ENCODE data around the gene RASSF4. TPM values are rescaled to one million over a fixed set of nuclear protein-coding genes. Genes with fewer than 3 reads are reported as not detected.

RASSF4 gene
- total RNA-seq, 4 donors from 2014 or later = 23.5 to 57.7 (median 31.6) TPM

DNA sequence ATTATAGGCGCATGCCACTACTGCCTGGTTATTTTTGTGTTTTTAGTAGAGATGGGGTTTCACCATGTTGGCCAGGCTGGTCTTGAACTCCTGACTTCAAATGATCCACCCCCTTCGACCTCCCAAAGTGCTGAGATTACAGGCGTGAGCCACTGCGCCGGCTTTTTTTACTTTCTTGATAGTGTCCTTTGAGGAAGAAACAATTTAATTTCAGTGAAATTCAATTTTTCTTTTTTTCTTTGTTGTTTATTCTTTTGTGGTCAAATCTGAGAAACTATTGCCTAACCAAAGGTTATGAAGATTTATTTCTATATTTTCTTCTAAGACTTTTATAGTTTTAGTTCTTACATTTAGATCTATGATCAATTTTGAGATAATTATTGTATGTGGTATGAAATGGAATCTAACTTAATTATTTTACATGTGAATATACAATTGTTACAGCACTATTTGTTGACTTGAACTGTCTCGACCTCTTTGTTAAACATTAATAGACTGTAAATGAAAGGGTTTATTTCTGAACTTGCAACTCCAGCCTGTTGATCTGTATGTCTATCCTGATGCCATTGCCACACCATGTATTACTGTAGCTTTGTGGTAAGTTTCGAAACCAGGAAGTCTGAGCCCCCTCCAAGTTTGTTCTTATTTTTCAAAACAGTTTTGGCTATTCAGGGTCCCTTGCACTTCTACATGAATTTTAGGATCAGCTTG is 19.8 kb upstream of the RASSF4 start:
- H3K9me3 ChIP-seq = peaks cover 0 to 10% (median 0%) of the 10 kb centered on the region in 3 donors
- ATAC-seq = no peak
- peaks cover 0 to 19% (median 9%) of the 10 kb centered on the region in 3 donors for H3K4me1 ChIP-seq
- no peaks in the 10 kb centered on the region for H3K27me3 ChIP-seq
- TF ChIP-seq POLR2A (IDR thresholded peaks at IDR 0.05) (no peak), EP300 (IDR thresholded peaks at IDR 0.05) (no peak), POLR2AphosphoS5 (IDR thresholded peaks at IDR 0.05) (no peak)
- H3K36me3 ChIP-seq = no peaks in the 10 kb centered on the region
- H3K27ac ChIP-seq = no peak overlapping the region
- WGBS, 2 donors (ENCODE audit: low coverage in 1 of 2) = 50 to 87% methylated on average over 1 to 7 of the region's 7 CpGs
- H3K4me3 ChIP-seq = no peak overlapping the region

DNA sequence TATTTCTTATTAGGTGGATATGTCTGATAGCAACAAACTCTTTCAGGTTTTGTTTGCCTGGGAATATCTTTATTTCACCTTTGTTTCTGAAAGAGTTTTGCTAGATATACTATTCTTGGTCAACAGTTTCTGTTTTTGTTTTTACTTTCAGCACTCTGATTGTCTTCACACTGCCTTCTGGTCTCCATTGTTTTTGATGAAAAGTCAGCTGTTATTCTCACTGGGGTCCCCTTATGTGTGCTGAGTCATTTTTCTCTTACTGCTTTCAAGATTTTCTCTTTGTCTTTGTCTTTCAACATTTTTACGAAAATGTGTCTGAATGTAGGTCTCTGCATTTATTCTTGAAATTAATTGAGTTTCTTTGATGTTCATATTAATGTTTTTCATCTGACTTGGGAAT is 15.2 kb upstream of the RASSF4 start:
- no peak for ATAC-seq
- WGBS, 2 donors (ENCODE audit: low coverage in 1 of 2) = 43% methylated on average over 1 of the region's 1 CpG; no CpG with 5 or more reads in 1 of the 2 donors
- H3K4me1 ChIP-seq = peaks cover 0 to 2% (median 0%) of the 10 kb centered on the region in 3 donors

DNA sequence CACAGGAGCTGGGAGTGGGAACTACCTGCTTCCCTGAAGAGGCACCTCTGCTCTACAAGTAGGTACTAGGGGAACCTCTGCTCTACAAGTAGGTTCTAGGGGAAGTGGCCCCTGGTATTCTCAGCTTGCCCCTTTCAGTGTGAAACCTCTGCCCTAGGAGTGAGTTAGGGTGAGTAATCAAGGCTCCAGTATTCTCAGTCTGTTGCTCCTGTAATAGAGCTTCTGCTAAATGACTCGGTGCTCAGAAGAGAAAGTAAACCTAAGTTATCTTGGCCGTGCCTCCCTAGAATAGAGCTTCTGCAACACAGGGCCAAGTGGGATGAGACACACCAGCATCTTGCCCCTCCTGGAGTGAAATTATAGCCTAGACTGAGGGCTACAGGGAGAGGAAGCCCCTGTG is 13.4 kb upstream of the RASSF4 start:
- TF ChIP-seq POLR2A (IDR thresholded peaks at IDR 0.05) (no peak), EP300 (IDR thresholded peaks at IDR 0.05) (no peak), POLR2AphosphoS5 (IDR thresholded peaks at IDR 0.05) (no peak)
- TF ChIP-seq, protein P1, sequence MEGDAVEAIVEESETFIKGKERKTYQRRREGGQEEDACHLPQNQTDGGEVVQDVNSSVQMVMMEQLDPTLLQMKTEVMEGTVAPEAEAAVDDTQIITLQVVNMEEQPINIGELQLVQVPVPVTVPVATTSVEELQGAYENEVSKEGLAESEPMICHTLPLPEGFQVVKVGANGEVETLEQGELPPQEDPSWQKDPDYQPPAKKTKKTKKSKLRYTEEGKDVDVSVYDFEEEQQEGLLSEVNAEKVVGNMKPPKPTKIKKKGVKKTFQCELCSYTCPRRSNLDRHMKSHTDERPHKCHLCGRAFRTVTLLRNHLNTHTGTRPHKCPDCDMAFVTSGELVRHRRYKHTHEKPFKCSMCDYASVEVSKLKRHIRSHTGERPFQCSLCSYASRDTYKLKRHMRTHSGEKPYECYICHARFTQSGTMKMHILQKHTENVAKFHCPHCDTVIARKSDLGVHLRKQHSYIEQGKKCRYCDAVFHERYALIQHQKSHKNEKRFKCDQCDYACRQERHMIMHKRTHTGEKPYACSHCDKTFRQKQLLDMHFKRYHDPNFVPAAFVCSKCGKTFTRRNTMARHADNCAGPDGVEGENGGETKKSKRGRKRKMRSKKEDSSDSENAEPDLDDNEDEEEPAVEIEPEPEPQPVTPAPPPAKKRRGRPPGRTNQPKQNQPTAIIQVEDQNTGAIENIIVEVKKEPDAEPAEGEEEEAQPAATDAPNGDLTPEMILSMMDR (IDR thresholded peaks at IDR 0.05) = no peak
- Histone ChIP-seq H3K4me3 (no peak overlapping the region), H3K4me1 (peaks cover 0 to 14% (median 0%) of the 10 kb centered on the region in 3 donors), H3K9me3 (peaks cover 0 to 10% (median 0%) of the 10 kb centered on the region in 3 donors), H3K27me3 (no peaks in the 10 kb centered on the region), H3K36me3 (no peaks in the 10 kb centered on the region), H3K27ac (peak overlapping the region in 1 of 4 donors; percentile 28)
- ATAC-seq = no peak
- 27% methylated on average over 2 of the region's 2 CpGs; no CpG with 5 or more reads in 1 of the 2 donors for WGBS, 2 donors (ENCODE audit: low coverage in 1 of 2)

More for the DNA sequence above, 15.2 kb upstream of the RASSF4 start:
- H3K4me3 ChIP-seq = no peak overlapping the region
- peaks cover 0 to 10% (median 0%) of the 10 kb centered on the region in 3 donors for H3K9me3 ChIP-seq
- H3K27me3 ChIP-seq = no peaks in the 10 kb centered on the region
- TF ChIP-seq POLR2AphosphoS5 (IDR thresholded peaks at IDR 0.05) (no peak), POLR2A (IDR thresholded peaks at IDR 0.05) (no peak), EP300 (IDR thresholded peaks at IDR 0.05) (no peak)
- TF ChIP-seq, protein P1 (IDR thresholded peaks at IDR 0.05) = no peak
- no peaks in the 10 kb centered on the region for H3K36me3 ChIP-seq
- no peak overlapping the region for H3K27ac ChIP-seq

- ATAC-seq = no peak
- 73 to 83% methylated on average over 5 of the region's 6 CpGs for WGBS, 2 donors (ENCODE audit: low coverage in 1 of 2)
- Histone ChIP-seq H3K4me1 (peaks cover 0 to 14% (median 0%) of the 10 kb centered on the region in 3 donors), H3K27me3 (no peaks in the 10 kb centered on the region), H3K27ac (no peak overlapping the region), H3K4me3 (no peak overlapping the region), H3K36me3 (peaks cover 0 to under 1% of the 10 kb centered on the region in 2 donors), H3K9me3 (peaks cover 0 to 10% (median 0%) of the 10 kb centered on the region in 3 donors)
- TF ChIP-seq EP300 (IDR thresholded peaks at IDR 0.05) (no peak), POLR2A (IDR thresholded peaks at IDR 0.05) (no peak), POLR2AphosphoS5 (IDR thresholded peaks at IDR 0.05) (no peak)
- TF ChIP-seq, protein P1 (IDR thresholded peaks at IDR 0.05) = no peak
Observed at GRCh38 chr10:44947371-44948152, 12.0 kb upstream of the RASSF4 start.

- Histone ChIP-seq H3K4me3 (no peak overlapping the region), H3K36me3 (peaks cover 0 to 5% of the 10 kb centered on the region in 2 donors), H3K4me1 (peaks cover 0 to 14% (median 4%) of the 10 kb centered on the region in 3 donors), H3K27me3 (no peaks in the 10 kb centered on the region), H3K9me3 (peaks cover 0 to 10% (median 0%) of the 10 kb centered on the region in 3 donors), H3K27ac (no peak overlapping the region)
- TF ChIP-seq, protein P1 (IDR thresholded peaks at IDR 0.05) = no peak
- TF ChIP-seq POLR2AphosphoS5 (IDR thresholded peaks at IDR 0.05) = no peak
- TF ChIP-seq EP300 (IDR thresholded peaks at IDR 0.05) = no peak
- TF ChIP-seq POLR2A (IDR thresholded peaks at IDR 0.05) = no peak
- WGBS, 2 donors (ENCODE audit: low coverage in 1 of 2) = 86% methylated on average over 1 of the region's 1 CpG; no CpG with 5 or more reads in 1 of the 2 donors
- no peak for ATAC-seq
Observed at GRCh38 chr10:44948642-44949041, 11.0 kb upstream of the RASSF4 start.
